ENCODE measurements around the gene MTFR1L. TPM values are rescaled to one million over a fixed set of nuclear protein-coding genes. Genes with fewer than 3 reads are reported as not detected.

Gene MTFR1L
- total and polyA plus RNA-seq, 9 of the 15 experiments (the other 6 are each of a cell fraction or from before 2014, with no cell fraction given), result 41.4 to 98.5 (median 53.7) TPM

DNA sequence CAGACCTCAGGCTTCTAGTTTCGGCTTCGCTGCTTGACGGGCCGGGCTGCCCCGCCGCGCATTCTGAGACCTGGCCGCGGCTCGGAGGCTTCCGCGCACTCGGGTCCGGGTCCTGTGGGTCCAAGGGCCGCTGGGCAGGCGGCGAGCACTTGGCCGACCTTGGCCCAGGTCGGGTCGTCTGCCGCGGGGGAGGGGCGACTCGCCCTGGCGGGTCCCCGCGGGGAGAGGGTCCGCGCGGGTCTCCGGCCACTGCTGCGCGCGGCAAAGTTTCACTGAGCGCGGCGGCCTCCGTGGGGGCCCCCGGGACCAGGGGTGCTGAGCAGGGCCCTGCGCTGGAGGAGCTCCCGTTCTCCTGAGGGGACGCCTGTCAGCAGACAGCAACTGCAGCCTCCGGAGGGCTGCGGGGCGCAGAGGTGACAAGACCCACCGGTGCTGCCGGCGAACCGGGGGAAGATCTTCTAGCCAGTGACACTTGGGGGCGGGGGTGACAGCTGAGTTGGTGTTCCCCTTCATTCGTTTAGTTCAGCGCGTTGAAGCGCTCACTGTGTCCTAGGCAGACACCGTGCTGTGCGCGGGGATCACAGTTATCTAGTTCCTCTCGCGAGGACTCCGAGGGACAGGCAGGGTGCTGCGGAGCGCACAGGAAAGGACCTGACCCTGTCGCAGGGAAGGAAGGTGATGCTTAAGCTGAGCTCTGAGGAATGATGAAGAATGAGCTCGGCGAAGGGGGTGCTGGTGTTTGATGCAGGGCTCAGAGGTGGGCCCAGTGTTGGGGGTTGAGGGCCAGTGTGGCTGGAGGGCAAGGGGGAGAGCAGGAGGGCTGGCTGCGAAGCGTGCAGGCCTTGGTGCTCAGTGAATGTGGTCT is 725 bp downstream of the MTFR1L start (continued):
- TF ChIP-seq, protein P1, sequence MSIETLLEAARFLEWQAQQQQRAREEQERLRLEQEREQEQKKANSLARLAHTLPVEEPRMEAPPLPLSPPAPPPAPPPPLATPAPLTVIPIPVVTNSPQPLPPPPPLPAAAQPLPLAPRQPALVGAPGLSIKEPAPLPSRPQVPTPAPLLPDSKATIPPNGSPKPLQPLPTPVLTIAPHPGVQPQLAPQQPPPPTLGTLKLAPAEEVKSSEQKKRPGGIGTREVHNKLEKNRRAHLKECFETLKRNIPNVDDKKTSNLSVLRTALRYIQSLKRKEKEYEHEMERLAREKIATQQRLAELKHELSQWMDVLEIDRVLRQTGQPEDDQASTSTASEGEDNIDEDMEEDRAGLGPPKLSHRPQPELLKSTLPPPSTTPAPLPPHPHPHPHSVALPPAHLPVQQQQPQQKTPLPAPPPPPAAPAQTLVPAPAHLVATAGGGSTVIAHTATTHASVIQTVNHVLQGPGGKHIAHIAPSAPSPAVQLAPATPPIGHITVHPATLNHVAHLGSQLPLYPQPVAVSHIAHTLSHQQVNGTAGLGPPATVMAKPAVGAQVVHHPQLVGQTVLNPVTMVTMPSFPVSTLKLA (conservative IDR thresholded peaks at IDR 0.05), result peak in 1 of 2 experiments; percentile 33; a peak in 1 of 4 replicates
- TF ChIP-seq NR2C2 (CRISPR knock-in tag; IDR thresholded peaks at IDR 0.05) (no peak), NR2C2 (tag; IDR thresholded peaks at IDR 0.05) (peak; percentile 61; the same call in 1 of the 2 replicates), FOXM1 (IDR thresholded peaks at IDR 0.05; ENCODE audit: low read depth) (no peak), FOXM1 (CRISPR knock-in tag; IDR thresholded peaks at IDR 0.05; ENCODE audit: low read depth) (no peak; the same call in 1 of the 2 replicates), ZNF444 (CRISPR knock-in tag; IDR thresholded peaks at IDR 0.05) (no peak), RUNX1 (IDR thresholded peaks at IDR 0.05; ENCODE audit: low read depth) (no peak), GTF2F1 (IDR thresholded peaks at IDR 0.05; ENCODE audit: low read depth, low read length) (no peak), FOXP1 (CRISPR knock-in tag; IDR thresholded peaks at IDR 0.05) (peak; percentile 59; the same call in 1 of the 2 replicates), TBL1XR1 (IDR thresholded peaks at IDR 0.05; ENCODE audit: low read length in 2 of 2) (no peak; a peak in 1 of 4 replicates), FIP1L1 (IDR thresholded peaks at IDR 0.05; ENCODE audit: low read depth, low read length, poor library complexity, severe bottlenecking) (no peak), MAFG (tag; conservative IDR thresholded peaks at IDR 0.05) (no peak)
- TF ChIP-seq, protein P2, sequence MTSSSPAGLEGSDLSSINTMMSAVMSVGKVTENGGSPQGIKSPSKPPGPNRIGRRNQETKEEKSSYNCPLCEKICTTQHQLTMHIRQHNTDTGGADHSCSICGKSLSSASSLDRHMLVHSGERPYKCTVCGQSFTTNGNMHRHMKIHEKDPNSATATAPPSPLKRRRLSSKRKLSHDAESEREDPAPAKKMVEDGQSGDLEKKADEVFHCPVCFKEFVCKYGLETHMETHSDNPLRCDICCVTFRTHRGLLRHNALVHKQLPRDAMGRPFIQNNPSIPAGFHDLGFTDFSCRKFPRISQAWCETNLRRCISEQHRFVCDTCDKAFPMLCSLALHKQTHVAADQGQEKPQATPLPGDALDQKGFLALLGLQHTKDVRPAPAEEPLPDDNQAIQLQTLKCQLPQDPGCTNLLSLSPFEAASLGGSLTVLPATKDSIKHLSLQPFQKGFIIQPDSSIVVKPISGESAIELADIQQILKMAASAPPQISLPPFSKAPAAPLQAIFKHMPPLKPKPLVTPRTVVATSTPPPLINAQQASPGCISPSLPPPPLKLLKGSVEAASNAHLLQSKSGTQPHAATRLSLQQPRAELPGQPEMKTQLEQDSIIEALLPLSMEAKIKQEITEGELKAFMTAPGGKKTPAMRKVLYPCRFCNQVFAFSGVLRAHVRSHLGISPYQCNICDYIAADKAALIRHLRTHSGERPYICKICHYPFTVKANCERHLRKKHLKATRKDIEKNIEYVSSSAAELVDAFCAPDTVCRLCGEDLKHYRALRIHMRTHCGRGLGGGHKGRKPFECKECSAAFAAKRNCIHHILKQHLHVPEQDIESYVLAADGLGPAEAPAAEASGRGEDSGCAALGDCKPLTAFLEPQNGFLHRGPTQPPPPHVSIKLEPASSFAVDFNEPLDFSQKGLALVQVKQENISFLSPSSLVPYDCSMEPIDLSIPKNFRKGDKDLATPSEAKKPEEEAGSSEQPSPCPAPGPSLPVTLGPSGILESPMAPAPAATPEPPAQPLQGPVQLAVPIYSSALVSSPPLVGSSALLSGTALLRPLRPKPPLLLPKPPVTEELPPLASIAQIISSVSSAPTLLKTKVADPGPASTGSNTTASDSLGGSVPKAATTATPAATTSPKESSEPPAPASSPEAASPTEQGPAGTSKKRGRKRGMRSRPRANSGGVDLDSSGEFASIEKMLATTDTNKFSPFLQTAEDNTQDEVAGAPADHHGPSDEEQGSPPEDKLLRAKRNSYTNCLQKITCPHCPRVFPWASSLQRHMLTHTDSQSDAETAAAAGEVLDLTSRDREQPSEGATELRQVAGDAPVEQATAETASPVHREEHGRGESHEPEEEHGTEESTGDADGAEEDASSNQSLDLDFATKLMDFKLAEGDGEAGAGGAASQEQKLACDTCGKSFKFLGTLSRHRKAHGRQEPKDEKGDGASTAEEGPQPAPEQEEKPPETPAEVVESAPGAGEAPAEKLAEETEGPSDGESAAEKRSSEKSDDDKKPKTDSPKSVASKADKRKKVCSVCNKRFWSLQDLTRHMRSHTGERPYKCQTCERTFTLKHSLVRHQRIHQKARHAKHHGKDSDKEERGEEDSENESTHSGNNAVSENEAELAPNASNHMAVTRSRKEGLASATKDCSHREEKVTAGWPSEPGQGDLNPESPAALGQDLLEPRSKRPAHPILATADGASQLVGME (CRISPR knock-in tag; IDR thresholded peaks at IDR 0.05), result no peak
- TF ChIP-seq, protein P3, sequence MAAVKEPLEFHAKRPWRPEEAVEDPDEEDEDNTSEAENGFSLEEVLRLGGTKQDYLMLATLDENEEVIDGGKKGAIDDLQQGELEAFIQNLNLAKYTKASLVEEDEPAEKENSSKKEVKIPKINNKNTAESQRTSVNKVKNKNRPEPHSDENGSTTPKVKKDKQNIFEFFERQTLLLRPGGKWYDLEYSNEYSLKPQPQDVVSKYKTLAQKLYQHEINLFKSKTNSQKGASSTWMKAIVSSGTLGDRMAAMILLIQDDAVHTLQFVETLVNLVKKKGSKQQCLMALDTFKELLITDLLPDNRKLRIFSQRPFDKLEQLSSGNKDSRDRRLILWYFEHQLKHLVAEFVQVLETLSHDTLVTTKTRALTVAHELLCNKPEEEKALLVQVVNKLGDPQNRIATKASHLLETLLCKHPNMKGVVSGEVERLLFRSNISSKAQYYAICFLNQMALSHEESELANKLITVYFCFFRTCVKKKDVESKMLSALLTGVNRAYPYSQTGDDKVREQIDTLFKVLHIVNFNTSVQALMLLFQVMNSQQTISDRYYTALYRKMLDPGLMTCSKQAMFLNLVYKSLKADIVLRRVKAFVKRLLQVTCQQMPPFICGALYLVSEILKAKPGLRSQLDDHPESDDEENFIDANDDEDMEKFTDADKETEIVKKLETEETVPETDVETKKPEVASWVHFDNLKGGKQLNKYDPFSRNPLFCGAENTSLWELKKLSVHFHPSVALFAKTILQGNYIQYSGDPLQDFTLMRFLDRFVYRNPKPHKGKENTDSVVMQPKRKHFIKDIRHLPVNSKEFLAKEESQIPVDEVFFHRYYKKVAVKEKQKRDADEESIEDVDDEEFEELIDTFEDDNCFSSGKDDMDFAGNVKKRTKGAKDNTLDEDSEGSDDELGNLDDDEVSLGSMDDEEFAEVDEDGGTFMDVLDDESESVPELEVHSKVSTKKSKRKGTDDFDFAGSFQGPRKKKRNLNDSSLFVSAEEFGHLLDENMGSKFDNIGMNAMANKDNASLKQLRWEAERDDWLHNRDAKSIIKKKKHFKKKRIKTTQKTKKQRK (IDR thresholded peaks at IDR 0.05; ENCODE audit: borderline replicate concordance, low read depth, low read length), result no peak
